Panc1 (cell line): ENCODE measurements around the gene SNRNP70. TPM values are rescaled to one million over a fixed set of nuclear protein-coding genes. Genes with fewer than 3 reads are reported as not detected.

Experiments used
- ATAC-seq: fragments of 200-7000 bp; cut with Tn5 transposase; 2 replicates; pipeline ENCODE4 v1.9.1; 2020; ENCODE audit warnings: mild to moderate bottlenecking, moderate library complexity
- BruUV-seq: library from RNA; stranded (reverse); fragments of 400-500 nt; replicated peaks from 2 replicates; lab custom pipeline; 2021; lab: Mats Ljungman, UMichigan
- CTCF ChIA-PET: fragments of 300-600 bp; sonication (Branson Sonifier 250); formaldehyde crosslinking; loops from one replicate; lab custom pipeline; 2022; ENCODE audit warnings: antibody characterized with exemption; lab: Charles Lee
- POLR2A ChIA-PET: fragments of 300-600 bp; sonication (Branson Sonifier 250); formaldehyde crosslinking; loops from one replicate; lab custom pipeline; 2022; ENCODE audit warnings: antibody characterized with exemption; lab: Charles Lee
- DNase-seq: peaks from one replicate; pipeline ENCODE4 v3.0.0-alpha.2; 2010; ENCODE audit warnings: low read depth, low spot score
- H3K27ac ChIP-seq: 2 replicates; pipeline ENCODE4 v1.5.1; 2011; ENCODE audit warnings: mild to moderate bottlenecking, low read length, inconsistent platforms
- H3K27me3 ChIP-seq: fragments of 200-500 bp; sonication (Bioruptor generic); 2 replicates; pipeline ENCODE4 v1.6.0; 2014; ENCODE audit warnings: low read length, inconsistent platforms; ENCODE audit not compliant: control insufficient read depth, insufficient read depth
- H3K36me3 ChIP-seq: fragments of 200-500 bp; sonication (Bioruptor generic); 2 replicates; pipeline ENCODE4 v1.5.1; 2014; ENCODE audit warnings: inconsistent platforms, mild to moderate bottlenecking, low read length, moderate library complexity; ENCODE audit not compliant: control insufficient read depth, insufficient read depth
- H3K4me1 ChIP-seq: 2 replicates; pipeline ENCODE4 v1.5.1; 2011; ENCODE audit warnings: inconsistent platforms, mild to moderate bottlenecking, low read length, moderate library complexity; ENCODE audit not compliant: control insufficient read depth, insufficient read depth
- H3K4me3 ChIP-seq, 2 experiments: 2 replicates each; pipeline ENCODE4 v1.5.1; 2011 to 2012; ENCODE audit warnings: low read depth in 2 of 2, low read length in 2 of 2, mild to moderate bottlenecking in 2 of 2, inconsistent platforms in 1 of 2, moderate library complexity in 1 of 2
- H3K9me3 ChIP-seq: fragments of 200-500 bp; sonication (Bioruptor generic); 2 replicates; pipeline ENCODE4 v1.5.1; 2014; ENCODE audit warnings: low read depth, mild to moderate bottlenecking, inconsistent platforms, low read length, moderate library complexity; ENCODE audit not compliant: control insufficient read depth, insufficient read depth
- POLR2AphosphoS5 ChIP-seq: IDR thresholded peaks from 2 replicates; pipeline ENCODE4 v1.6.1; 2012; ENCODE audit warnings: mild to moderate bottlenecking, low read depth, low read length, moderate library complexity
- SIN3A ChIP-seq: IDR thresholded peaks from 2 replicates; pipeline ENCODE4 v1.6.1; 2012; ENCODE audit warnings: low read depth, mild to moderate bottlenecking, low read length, moderate library complexity, borderline replicate concordance; ENCODE audit not compliant: insufficient read depth
- TCF7L2 ChIP-seq: IDR thresholded peaks from 2 replicates; pipeline ENCODE4 v1.6.1; 2011; ENCODE audit warnings: mild to moderate bottlenecking, low read depth, low read length, inconsistent platforms
- in situ Hi-C: cut with HindIII; loops from 2 replicates; pipeline ENCODE4 v1.10.0; 2016; ENCODE audit warnings: low sequenced_read_pairs, low pct_unique_long_range_greater_than_20kb
- intact Hi-C: fragments of 100-400 bp; cut with micrococcal nuclease; formaldehyde crosslinking; loops from one replicate; pipeline ENCODE4 v1.10.0; 2022; ENCODE audit not compliant: unreplicated experiment
- total RNA-seq: library from RNA; stranded (reverse); gene quantifications from one replicate; pipeline ENCODE4 v1.2.1, GENCODE V29; 2021; ENCODE audit not compliant: unreplicated experiment
- TF ChIP-seq, protein P1 (sequence below): fragments of 450-650 bp; IDR thresholded peaks from 2 replicates; pipeline ENCODE4 v1.5.1; 2017; ENCODE audit warnings: mild to moderate bottlenecking
- TF ChIP-seq, protein P2 (sequence below), 2 experiments: IDR thresholded peaks; 2 replicates each; pipeline ENCODE4 v1.6.1; 2011 to 2012; ENCODE audit warnings: low read depth in 2 of 2, control low read depth in 1 of 2, low read length in 1 of 2, mild to moderate bottlenecking in 1 of 2, moderate library complexity in 1 of 2; ENCODE audit not compliant: insufficient read depth in 1 of 2

The SNRNP70 gene
- total RNA-seq, 1 experiment from 2014 or later: 180 TPM

DNA sequence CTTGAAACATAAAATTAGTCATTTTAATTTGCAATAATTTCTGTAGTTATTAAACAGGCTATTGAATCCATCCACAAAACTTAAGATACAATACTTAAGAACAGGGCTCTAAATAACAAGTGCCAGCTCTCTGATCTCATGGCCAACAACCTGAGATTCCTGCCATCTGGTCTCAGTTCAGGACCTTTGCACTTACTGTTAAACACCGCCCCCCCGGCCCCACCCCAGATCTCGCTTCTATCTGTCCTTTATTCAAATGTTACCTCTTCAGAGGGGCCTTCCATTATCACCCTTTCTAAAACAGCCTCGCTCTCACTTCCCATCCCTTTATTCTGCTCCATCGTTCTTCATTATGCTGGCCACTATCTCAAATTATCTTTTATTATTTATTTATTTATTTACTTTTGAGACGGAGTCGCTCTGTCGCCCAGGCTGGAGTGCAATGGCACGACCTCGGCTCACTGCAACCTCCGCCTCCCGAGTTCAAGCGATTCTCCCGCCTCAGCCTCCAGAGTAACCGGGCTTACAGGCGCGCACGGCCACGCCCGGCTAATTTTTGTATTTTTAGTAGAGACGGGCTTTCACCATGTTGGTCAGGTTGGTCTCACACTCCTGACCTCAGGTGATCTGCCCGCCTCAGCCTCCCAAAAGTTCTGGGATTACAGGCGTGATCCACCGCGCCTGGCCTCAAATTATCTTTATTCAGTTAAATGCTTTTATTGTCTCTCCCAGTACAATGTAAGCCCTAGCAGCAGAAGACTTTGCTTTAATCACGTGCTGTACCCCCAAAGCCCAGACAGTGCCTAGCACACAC, 838 bp upstream of the SNRNP70 start:
- Histone ChIP-seq H3K4me1 (no peaks in the 10 kb centered on the region), H3K4me3 (peak overlapping the region; percentile 62 to 93), H3K27ac (peak overlapping the region; percentile 93), H3K36me3 (peaks cover 7% of the 10 kb centered on the region), H3K27me3 (no peaks in the 10 kb centered on the region), H3K9me3 (no peaks in the 10 kb centered on the region)
- CTCF ChIA-PET: no interaction called here
- DNase-seq: no peak
- TF ChIP-seq POLR2AphosphoS5: no peak
- TF ChIP-seq, protein P1, sequence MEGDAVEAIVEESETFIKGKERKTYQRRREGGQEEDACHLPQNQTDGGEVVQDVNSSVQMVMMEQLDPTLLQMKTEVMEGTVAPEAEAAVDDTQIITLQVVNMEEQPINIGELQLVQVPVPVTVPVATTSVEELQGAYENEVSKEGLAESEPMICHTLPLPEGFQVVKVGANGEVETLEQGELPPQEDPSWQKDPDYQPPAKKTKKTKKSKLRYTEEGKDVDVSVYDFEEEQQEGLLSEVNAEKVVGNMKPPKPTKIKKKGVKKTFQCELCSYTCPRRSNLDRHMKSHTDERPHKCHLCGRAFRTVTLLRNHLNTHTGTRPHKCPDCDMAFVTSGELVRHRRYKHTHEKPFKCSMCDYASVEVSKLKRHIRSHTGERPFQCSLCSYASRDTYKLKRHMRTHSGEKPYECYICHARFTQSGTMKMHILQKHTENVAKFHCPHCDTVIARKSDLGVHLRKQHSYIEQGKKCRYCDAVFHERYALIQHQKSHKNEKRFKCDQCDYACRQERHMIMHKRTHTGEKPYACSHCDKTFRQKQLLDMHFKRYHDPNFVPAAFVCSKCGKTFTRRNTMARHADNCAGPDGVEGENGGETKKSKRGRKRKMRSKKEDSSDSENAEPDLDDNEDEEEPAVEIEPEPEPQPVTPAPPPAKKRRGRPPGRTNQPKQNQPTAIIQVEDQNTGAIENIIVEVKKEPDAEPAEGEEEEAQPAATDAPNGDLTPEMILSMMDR: no peak
- TF ChIP-seq TCF7L2: no peak
- TF ChIP-seq, protein P2, sequence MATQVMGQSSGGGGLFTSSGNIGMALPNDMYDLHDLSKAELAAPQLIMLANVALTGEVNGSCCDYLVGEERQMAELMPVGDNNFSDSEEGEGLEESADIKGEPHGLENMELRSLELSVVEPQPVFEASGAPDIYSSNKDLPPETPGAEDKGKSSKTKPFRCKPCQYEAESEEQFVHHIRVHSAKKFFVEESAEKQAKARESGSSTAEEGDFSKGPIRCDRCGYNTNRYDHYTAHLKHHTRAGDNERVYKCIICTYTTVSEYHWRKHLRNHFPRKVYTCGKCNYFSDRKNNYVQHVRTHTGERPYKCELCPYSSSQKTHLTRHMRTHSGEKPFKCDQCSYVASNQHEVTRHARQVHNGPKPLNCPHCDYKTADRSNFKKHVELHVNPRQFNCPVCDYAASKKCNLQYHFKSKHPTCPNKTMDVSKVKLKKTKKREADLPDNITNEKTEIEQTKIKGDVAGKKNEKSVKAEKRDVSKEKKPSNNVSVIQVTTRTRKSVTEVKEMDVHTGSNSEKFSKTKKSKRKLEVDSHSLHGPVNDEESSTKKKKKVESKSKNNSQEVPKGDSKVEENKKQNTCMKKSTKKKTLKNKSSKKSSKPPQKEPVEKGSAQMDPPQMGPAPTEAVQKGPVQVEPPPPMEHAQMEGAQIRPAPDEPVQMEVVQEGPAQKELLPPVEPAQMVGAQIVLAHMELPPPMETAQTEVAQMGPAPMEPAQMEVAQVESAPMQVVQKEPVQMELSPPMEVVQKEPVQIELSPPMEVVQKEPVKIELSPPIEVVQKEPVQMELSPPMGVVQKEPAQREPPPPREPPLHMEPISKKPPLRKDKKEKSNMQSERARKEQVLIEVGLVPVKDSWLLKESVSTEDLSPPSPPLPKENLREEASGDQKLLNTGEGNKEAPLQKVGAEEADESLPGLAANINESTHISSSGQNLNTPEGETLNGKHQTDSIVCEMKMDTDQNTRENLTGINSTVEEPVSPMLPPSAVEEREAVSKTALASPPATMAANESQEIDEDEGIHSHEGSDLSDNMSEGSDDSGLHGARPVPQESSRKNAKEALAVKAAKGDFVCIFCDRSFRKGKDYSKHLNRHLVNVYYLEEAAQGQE (IDR thresholded peaks at IDR 0.05; ENCODE audit: insufficient read depth in 1 of 2, low read depth in 2 of 2, low read length in 1 of 2): no peak
- TF ChIP-seq SIN3A: no peak
- intact Hi-C loops (no loop called here), in situ Hi-C loops (no loop called here)
- POLR2A ChIA-PET: no interaction called here
- peak; percentile 12; the same call in 1 of the 2 replicates for ATAC-seq
- no TSS peak for BruUV-seq

DNA sequence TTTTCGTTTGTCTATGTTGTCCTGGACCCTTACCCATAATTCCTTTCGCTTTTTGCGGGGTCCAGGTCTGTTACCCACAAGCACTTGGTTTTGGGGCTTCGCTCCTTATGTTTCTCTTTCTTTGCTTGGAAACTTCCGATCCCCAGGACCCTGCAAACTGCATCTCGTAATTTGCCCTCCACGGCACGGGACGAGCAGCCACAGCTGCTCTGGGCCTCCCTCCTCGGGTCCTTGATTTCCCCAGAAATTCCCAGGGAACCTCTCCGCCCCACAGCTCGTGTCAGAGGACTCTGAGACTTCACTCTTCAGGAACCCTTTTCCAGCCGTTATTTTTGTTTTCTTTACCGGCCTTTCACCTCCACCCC, 599 bp downstream of the SNRNP70 start:
- CTCF ChIA-PET: no interaction called here
- Histone ChIP-seq H3K4me1 (no peaks in the 10 kb centered on the region), H3K27me3 (no peaks in the 10 kb centered on the region), H3K36me3 (peaks cover 13% of the 10 kb centered on the region), H3K9me3 (no peaks in the 10 kb centered on the region), H3K4me3 (peak overlapping the region; percentile 93 to 95), H3K27ac (peak overlapping the region; percentile 94)
- no peak for ATAC-seq
- in situ Hi-C loops: no loop called here
- DNase-seq: no peak
- intact Hi-C loops: no loop called here
- TF ChIP-seq TCF7L2 (no peak), POLR2AphosphoS5 (no peak), SIN3A (no peak)
- TF ChIP-seq, protein P1: no peak
- TF ChIP-seq, protein P2 (IDR thresholded peaks at IDR 0.05; ENCODE audit: insufficient read depth in 1 of 2, low read depth in 2 of 2, low read length in 1 of 2): no peak
- no TSS peak for BruUV-seq
- POLR2A ChIA-PET: no interaction called here
